Hematopoietic multipotent progenitor cell treated with erythropoietin and hydrocortisone succinate and interleukin-3 and kit ligand, for 15 days (in vitro differentiated cells): ENCODE data around the gene NEUROD6.

ENCODE experiments used
- DNase-seq: peaks from one replicate; pipeline ENCODE4 v3.0.0-alpha.2; 2015; ENCODE audit warnings: low spot score

NEUROD6 gene

DNA sequence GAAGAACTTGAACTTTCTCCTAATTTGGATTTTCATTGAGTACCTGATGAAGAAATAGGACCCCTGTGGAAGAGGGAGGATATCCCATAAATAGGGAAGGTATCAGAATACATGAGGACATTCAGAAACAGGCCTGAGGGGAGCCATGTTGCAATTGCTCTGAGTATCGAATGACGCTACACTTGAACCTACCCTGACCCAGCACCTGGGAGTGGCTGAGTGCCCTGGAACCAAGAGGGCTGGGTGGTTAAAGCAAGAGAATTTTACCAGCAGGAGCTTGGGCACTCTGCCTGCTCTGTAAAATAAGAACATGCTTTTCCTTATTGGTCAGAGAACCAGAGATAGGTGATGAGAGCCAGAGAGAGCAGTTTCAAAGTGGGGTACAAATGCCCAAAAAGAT lies 7.2 kb downstream of the NEUROD6 start:
- no peak for DNase-seq

- DNase-seq, result no peak
Observed at GRCh38 chr7:31327071-31327470, 13.5 kb downstream of the NEUROD6 start.

DNA sequence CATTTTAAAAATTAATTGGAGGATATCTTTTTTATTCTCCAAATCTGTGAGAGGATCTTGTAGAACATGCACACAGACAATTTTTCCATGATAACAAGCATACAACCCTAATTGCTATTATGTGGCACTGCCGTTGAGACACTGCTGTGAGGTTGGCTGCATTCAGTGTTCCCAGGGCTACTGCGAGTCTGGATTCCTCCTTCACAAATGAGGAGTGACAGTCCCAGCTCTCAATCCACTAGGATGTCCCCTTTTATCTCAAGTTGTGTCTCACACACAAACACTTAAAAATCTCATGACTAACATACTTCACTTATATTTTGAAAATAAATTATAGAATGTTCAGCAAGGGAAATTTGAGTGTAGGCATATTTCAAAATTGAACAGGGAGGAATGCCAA lies 14.1 kb downstream of the NEUROD6 start:
- DNase-seq, result no peak

DNA sequence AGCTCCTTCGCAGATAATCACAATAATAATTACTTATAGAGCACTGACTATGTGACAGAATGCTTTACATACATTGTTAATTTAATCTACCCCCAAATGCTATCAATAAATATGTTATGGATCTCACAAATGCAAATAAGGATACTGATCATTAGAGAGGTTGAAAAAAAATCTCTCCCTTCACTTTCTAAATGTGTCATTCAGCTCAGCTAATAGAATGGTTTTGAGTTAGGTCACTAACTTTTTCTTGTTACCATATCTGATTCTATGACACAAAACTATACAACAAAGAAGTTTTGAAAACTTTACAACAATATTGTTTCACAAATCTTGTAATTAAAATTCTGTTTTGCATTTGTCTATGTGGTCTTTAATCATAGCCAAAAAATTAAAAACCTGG lies 17.4 kb downstream of the NEUROD6 start:
- no peak for DNase-seq

DNA sequence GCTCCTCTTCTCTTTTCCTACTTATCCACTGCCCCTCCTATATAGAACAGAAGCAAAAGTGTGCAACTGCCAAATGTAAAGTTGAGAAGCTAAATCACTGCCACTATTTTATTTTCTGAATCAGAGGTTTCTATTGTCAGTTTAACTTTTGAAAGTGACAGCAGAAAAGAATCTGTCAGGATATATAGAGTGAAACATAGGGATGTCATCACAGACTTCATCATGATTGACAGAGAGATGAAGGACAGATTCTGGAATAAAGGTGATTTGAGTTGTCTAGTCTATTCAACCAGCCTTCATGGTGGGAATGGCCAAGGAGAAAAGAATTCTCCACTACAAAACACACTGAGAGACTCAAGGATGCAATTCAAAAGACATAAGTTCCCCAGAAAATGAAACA lies 19.9 kb downstream of the NEUROD6 start:
- DNase-seq, result no peak

GRCh38 chr7:31318313-31318712 lies 22.2 kb downstream of the NEUROD6 start:
- no peak for DNase-seq

GRCh38 chr7:31316876-31317275 lies 23.6 kb downstream of the NEUROD6 start:
- DNase-seq, result no peak

DNA sequence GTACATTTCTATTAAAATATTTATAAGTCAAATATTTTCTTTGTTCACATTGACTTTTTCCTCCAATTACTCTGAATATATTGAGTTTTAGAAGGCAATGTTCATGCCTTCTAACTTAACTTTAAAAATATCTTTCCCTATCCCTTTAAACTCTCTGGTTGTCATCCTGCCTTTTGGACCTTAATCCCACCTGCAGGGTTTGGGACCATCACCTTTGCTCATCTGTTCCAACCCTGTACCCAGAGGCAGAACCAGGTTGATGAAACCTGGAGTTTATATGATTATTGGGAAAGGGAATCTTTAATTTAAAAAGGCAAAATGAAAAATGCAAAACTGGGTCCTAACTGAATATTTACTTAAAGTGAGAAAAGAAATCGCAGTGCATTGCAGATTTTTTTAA lies 24.8 kb downstream of the NEUROD6 start:
- no peak for DNase-seq

DNA sequence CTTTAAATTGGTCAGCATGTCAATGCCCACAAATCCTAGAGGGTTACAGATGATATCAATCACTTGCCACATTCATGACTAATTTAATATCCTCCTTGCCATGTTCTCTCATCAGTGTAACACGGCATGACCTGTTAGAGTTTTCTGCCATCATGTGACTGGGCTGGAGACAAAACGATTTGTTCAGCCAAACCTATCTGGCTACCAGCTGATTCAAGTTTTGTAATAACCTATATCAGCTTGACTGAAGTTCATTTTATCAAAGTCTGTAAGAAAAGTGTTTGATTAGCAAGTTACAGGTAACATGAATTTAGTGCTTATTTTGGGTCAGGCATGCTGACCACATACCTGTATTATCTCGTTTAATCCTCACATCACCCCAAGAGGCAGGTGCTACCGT lies 25.7 kb downstream of the NEUROD6 start:
- no peak for DNase-seq

DNA sequence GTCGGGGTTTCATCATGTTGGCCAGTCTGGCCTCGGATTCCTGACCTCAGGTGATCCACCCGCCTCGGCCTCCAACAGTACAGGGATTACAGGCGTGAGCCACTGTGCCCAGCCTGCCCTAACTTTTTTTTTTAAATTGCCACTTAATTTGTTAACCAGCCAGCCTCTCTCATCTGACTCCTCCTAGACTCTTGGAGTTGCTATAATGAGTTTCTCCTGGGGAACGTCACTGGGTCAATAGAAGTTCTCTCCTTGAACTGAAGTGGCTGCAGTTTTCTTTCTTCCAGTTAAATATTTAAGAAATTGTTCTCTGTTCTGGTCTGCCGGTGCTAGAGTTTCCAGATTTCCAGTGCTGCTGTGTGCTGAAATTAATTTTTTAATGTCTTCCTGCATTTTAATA lies 27.6 kb downstream of the NEUROD6 start:
- no peak for DNase-seq

- DNase-seq, result no peak
Observed at GRCh38 chr7:31311552-31311951, 29.0 kb downstream of the NEUROD6 start.

DNA sequence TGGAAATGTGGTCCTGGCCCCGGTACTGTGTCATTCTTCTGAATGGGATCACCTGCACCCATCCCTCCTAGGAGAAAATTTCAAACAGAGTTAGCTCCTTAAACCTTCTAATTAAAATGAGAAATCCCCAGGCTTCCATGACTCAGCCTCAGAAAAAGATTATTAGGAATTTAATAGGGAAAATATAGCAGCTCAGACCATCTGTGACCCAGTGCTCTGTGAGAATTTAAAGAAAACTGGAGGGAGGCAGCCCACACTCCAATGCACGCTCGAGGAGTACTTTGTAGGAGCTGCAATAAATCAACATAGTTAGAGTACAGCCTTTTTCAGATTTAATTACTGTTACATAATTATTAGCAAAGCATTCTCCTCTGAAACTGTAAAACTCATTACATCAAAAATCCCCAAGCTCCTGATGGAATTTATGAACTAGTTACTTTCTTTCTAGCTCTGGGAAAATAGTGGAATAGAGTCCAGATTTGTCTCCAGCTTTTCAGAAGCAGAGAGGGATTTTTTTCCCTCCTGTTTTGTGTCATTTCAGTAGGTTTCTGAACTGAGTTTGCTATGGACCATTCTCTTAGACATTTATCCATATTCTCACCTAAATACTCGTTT lies 30.1 kb downstream of the NEUROD6 start:
- DNase-seq, result no peak

DNA sequence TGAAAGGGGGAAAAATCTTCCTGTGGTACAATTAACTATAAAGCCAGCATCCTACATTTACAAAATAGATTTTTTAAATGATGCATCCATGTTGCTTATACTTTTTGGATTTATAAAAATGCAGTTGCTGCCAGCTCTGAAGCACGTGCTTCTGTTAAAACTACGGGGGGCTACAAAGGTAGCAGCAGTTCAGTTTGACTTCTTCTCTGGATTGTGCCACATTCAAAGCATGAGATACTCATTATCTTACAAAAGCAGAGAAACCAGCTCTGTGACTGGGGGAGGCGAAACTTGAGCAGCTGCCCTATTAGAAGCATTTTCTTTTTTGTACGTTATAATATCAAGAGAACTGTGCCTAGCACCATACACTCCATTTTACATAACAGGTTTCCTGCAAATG lies 31.1 kb downstream of the NEUROD6 start:
- DNase-seq, result no peak

GRCh38 chr7:31308652-31309051 lies 31.9 kb downstream of the NEUROD6 start:
- no peak for DNase-seq

DNA sequence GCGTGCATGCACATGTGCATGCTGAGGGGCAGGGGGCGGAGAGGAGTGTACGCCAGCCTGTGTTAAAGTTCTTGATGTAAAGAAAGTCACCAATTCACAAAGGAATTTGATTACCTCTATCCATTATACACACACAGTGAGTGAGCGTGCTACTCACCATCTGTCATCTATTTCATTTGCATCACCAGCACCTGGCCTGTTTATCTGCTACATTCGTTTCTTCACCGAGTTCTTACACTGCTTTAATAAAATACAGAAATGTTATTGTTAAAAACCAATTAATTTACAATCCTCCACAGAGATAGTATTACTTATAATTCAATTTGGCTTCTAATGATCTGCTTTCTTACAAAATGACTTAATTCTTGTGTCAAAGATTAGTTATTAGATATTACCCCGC lies 32.6 kb downstream of the NEUROD6 start:
- DNase-seq, result no peak

DNA sequence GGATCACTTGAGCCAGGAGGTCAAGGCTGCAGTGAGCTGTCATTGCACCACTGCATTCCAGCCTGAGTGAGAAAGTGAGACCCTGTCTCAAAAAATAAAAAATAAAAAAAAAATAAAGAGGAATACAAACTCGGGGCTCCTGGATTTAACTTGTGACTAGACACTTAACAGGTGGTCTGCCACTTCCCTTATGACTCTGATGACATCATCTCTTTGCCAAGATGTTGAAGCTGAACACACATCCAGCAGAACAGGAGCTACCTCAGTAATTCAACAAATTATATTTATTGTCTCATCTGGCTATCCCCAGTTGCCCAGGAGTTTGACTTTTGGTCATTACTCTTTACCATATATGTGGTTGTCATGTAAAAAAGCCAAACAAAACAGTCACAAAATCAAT lies 35.3 kb downstream of the NEUROD6 start:
- DNase-seq, result no peak

DNA sequence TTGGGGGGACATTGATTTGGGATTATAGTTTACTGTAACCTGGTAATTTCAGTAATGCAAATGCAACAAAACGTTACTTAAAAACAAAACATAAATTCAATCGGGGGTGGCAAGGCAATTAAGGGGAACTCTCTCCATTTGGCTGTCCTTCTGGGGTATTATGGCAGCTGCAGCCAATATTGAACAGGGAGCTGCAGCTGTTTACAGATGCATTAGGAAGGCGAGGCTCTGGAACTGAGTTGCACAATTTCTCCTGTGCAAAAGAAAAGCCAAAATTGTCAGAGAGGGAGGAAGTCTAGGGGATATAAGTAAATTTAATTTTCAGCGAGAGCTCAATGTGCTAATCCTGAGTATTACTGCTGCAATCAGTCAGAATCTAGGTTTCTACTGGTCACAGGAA lies 36.1 kb downstream of the NEUROD6 start:
- no peak for DNase-seq

DNA sequence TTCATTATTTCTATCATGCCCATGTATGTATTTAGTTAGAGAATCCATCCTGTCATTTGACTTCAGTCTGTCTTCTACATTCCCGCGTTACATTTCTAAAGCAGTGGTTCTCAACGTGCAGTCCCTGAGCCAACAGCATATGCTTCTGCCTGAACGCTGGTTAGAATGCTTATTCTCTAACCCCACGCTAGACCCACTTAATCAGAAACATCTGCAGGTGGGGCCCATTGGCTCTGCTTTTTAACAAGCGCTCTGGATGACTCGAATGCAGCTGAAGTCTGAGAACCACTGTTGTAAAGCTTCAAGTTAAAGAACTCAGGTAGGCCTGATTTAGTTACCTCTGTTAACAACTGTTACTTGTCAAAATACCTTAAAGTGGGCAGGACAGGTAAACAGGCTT lies 38.2 kb downstream of the NEUROD6 start:
- DNase-seq, result no peak

GRCh38 chr7:31299336-31299735 lies 41.2 kb downstream of the NEUROD6 start:
- DNase-seq, result no peak

DNA sequence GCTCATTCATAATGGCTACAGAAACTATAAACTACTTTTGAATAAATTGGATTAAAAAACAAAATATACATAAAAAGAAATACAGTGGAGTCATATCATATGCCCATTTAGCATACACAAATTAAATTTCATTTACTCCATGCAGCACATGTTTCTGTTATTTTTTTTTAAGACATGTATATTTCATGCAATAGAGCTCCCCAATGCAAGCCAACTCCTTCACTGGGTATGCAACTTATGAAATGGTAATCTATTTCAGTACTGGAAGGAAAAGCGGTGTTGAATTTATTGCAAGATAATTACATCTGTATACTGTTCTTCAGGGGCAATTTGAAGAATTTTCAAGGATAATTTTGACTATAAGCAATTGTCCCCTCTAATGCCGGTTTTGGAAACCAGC lies 49.9 kb downstream of the NEUROD6 start:
- DNase-seq, result no peak
